Keratinocyte (primary cell): Measurements from ENCODE around the gene PCDH15. TPM values are rescaled to one million over a fixed set of nuclear protein-coding genes. Genes with fewer than 3 reads are reported as not detected.

ENCODE experiments used
- DNase-seq: peaks from one replicate; pipeline ENCODE4 v3.0.0-alpha.2; 2011; ENCODE audit warnings: low read depth, missing footprints, low spot score
- FAIRE-seq: peaks from 2 replicates; lab custom pipeline; 2011; peaks lifted over from hg19 to GRCh38; lab: Jason Lieb, UNC
- H2AFZ ChIP-seq: 2 replicates; pipeline ENCODE4 v1.6.0; 2012; ENCODE audit warnings: low read length, control low read depth, inconsistent platforms; ENCODE audit not compliant: control insufficient read depth
- H3K27ac ChIP-seq: 2 replicates; pipeline ENCODE4 v1.5.1; 2011; ENCODE audit warnings: low read length; ENCODE audit not compliant: control insufficient read depth, insufficient read depth
- H3K27me3 ChIP-seq: 3 replicates; pipeline ENCODE4 v1.6.0; 2011; ENCODE audit warnings: low read length; ENCODE audit not compliant: control insufficient read depth, insufficient read depth; ENCODE audit errors: extremely low read depth
- H3K36me3 ChIP-seq, 2 experiments: 2 replicates in 1 of 2; 3 replicates in 1 of 2; pipeline ENCODE4 v1.5.1; 2011; ENCODE audit warnings: low read length in 2 of 2, mild to moderate bottlenecking in 1 of 2; ENCODE audit not compliant: control insufficient read depth in 2 of 2, insufficient read depth in 2 of 2; ENCODE audit errors: extremely low read depth in 1 of 2
- H3K4me1 ChIP-seq: 3 replicates; pipeline ENCODE4 v1.5.1; 2011; ENCODE audit warnings: low read length; ENCODE audit not compliant: control insufficient read depth, insufficient read depth; ENCODE audit errors: extremely low read depth
- H3K4me2 ChIP-seq: 3 replicates; pipeline ENCODE4 v1.6.0; 2011; ENCODE audit warnings: low read depth, low read length; ENCODE audit not compliant: control insufficient read depth, insufficient read depth; ENCODE audit errors: extremely low read depth
- H3K4me3 ChIP-seq, 3 experiments: fragments of 200-600 bp in 1 of 3; sonication (generic) in 1 of 3; 2 replicates in 2 of 3; 3 replicates in 1 of 3; pipeline ENCODE4 v1.5.1; 2011 to 2016; ENCODE audit warnings: low read length in 3 of 3, mild to moderate bottlenecking in 3 of 3, control low read depth in 2 of 3, inconsistent platforms in 1 of 3, low read depth in 1 of 3, mixed read lengths in 1 of 3, mixed run types in 1 of 3, moderate library complexity in 1 of 3; ENCODE audit not compliant: control insufficient read depth in 2 of 3, insufficient read depth in 2 of 3; ENCODE audit errors: extremely low read depth in 1 of 3
- H3K79me2 ChIP-seq: 2 replicates; pipeline ENCODE4 v1.6.0; 2012; ENCODE audit warnings: low read length; ENCODE audit not compliant: control insufficient read depth, insufficient read depth
- H3K9ac ChIP-seq: 3 replicates; pipeline ENCODE4 v1.6.0; 2011; ENCODE audit warnings: low read length; ENCODE audit not compliant: control insufficient read depth, insufficient read depth; ENCODE audit errors: extremely low read depth
- H3K9me1 ChIP-seq: 3 replicates; pipeline ENCODE4 v1.6.0; 2011; ENCODE audit warnings: low read length; ENCODE audit not compliant: control insufficient read depth, insufficient read depth; ENCODE audit errors: extremely low read depth
- H3K9me3 ChIP-seq: 2 replicates; pipeline ENCODE4 v1.5.1; 2012; ENCODE audit warnings: low read depth, low read length; ENCODE audit not compliant: control insufficient read depth
- H4K20me1 ChIP-seq: 3 replicates; pipeline ENCODE4 v1.6.0; 2011; ENCODE audit warnings: low read length; ENCODE audit not compliant: control insufficient read depth, insufficient read depth; ENCODE audit errors: extremely low read depth
- EZH2 ChIP-seq: IDR thresholded peaks from one replicate; pipeline ENCODE4 v1.6.1; 2012; ENCODE audit warnings: inconsistent platforms, mild to moderate bottlenecking, low read length, moderate library complexity
- dilution Hi-C: fragments of 300-500 bp; cut with MboI; formaldehyde crosslinking; loops from one replicate; pipeline ENCODE4 v1.7.0; 2020; ENCODE audit warnings: low sequenced_read_pairs; ENCODE audit not compliant: extremely low pct_ligation_motif_present
- polyA plus RNA-seq, 5 experiments: library from polyadenylated mRNA; depleted of rRNA in 3 of 5; stranded (reverse) in 3 of 5; stranded (forward) in 1 of 5; unstranded in 1 of 5; fragments of >200 nt; gene quantifications; 1 replicate in 1 of 5; 2 replicates in 3 of 5; 3 replicates in 1 of 5; pipeline versions ENCODE4 v1.2.1 to v1.2.3, GENCODE V29; 2011 to 2012; ENCODE audit warnings: missing spikeins in 2 of 5, low read depth in 1 of 5, low replicate concordance in 1 of 5
- TF ChIP-seq, protein P1 (sequence below), 3 experiments: IDR thresholded peaks in 1 of 3; conservative IDR thresholded peaks in 1 of 3; optimal IDR thresholded peaks in 1 of 3; 2 replicates in 2 of 3; 3 replicates in 1 of 3; pipeline versions ENCODE3 to v1.5.1; 2011; ENCODE audit warnings: low read length in 3 of 3, mild to moderate bottlenecking in 3 of 3, moderate library complexity in 2 of 3, control low read depth in 1 of 3, inconsistent platforms in 1 of 3; ENCODE audit not compliant: insufficient read depth in 2 of 3; ENCODE audit errors: extremely low read depth in 1 of 3

Gene PCDH15
- polyA plus RNA-seq, 1 donor (not counting 4 experiments of a cell fraction or from before 2014, with no cell fraction given): not detected

DNA sequence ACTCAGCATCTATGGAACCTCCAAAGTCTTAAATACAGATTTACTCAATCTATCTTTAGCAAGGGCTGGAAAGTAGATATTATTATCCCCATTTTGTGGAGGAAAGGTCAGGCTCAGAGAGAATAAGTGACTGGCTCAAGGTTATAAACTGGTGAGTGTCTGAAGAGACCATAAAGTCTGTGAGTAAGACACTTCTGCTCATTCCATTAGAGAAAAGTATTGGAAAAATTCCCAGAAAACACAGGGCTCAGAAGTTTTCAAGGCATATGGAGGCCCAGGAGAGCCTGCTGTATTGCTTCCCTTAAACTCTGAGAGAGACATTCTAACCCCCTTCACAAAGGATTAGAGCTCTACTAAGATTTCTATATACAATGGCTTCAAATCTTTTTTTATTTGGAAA, 134.8 kb downstream of the PCDH15 start:
- H3K27me3 ChIP-seq: no peaks in the 10 kb centered on the region
- no peaks in the 10 kb centered on the region for H3K4me1 ChIP-seq
- no peak overlapping the region for H3K4me3 ChIP-seq
- H2AFZ ChIP-seq: no peak overlapping the region
- dilution Hi-C loops: no loop called here
- H3K9me3 ChIP-seq: no peaks in the 10 kb centered on the region
- DNase-seq (no peak), FAIRE-seq (no peak)
- H4K20me1 ChIP-seq: no peaks in the 10 kb centered on the region
- H3K9me1 ChIP-seq: no peaks in the 10 kb centered on the region
- H3K9ac ChIP-seq: no peak overlapping the region
- no peaks in the 10 kb centered on the region for H3K79me2 ChIP-seq
- H3K4me2 ChIP-seq: no peak overlapping the region
- no peak overlapping the region for H3K27ac ChIP-seq
- no peaks in the 10 kb centered on the region for H3K36me3 ChIP-seq
- TF ChIP-seq, protein P1, sequence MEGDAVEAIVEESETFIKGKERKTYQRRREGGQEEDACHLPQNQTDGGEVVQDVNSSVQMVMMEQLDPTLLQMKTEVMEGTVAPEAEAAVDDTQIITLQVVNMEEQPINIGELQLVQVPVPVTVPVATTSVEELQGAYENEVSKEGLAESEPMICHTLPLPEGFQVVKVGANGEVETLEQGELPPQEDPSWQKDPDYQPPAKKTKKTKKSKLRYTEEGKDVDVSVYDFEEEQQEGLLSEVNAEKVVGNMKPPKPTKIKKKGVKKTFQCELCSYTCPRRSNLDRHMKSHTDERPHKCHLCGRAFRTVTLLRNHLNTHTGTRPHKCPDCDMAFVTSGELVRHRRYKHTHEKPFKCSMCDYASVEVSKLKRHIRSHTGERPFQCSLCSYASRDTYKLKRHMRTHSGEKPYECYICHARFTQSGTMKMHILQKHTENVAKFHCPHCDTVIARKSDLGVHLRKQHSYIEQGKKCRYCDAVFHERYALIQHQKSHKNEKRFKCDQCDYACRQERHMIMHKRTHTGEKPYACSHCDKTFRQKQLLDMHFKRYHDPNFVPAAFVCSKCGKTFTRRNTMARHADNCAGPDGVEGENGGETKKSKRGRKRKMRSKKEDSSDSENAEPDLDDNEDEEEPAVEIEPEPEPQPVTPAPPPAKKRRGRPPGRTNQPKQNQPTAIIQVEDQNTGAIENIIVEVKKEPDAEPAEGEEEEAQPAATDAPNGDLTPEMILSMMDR (optimal IDR thresholded peaks at IDR 0.05 in 1 of 3, IDR thresholded peaks at IDR 0.05 in 1 of 3, conservative IDR thresholded peaks at IDR 0.05 in 1 of 3; ENCODE audit: extremely low read depth in 1 of 3, insufficient read depth in 2 of 3, low read length in 3 of 3): no peak
- TF ChIP-seq EZH2: no peak

DNA sequence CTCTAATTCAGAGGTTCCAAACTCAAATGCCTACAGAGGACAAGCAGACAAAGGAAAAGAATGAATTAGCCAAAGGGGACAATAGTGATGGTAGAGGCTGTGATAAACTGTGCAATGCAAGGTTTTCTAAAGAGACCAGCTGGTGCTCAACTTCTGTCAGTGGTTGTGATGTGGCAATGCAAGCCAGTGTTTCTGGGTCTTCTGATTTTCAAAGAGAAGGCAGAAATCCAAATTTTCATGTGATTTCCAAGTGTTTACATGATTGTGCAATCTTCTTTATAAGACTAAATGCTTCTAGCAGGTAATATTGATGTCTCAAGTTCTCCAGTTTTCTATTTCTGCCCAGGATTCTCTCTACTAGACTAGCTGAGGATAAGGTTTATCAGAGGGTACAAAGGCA, 135.9 kb downstream of the PCDH15 start:
- FAIRE-seq (no peak), DNase-seq (no peak)
- Histone ChIP-seq H3K27me3 (no peaks in the 10 kb centered on the region), H4K20me1 (no peaks in the 10 kb centered on the region), H3K9me1 (no peaks in the 10 kb centered on the region), H3K27ac (no peak overlapping the region), H3K9me3 (no peaks in the 10 kb centered on the region), H2AFZ (no peak overlapping the region), H3K4me1 (no peaks in the 10 kb centered on the region), H3K4me3 (no peak overlapping the region), H3K4me2 (no peak overlapping the region), H3K36me3 (no peaks in the 10 kb centered on the region), H3K79me2 (no peaks in the 10 kb centered on the region), H3K9ac (no peak overlapping the region)
- no peak for TF ChIP-seq EZH2
- TF ChIP-seq, protein P1 (optimal IDR thresholded peaks at IDR 0.05 in 1 of 3, IDR thresholded peaks at IDR 0.05 in 1 of 3, conservative IDR thresholded peaks at IDR 0.05 in 1 of 3; ENCODE audit: extremely low read depth in 1 of 3, insufficient read depth in 2 of 3, low read length in 3 of 3): no peak
- dilution Hi-C loops: no loop called here
